Measurements from ENCODE around the gene LRRC4. TPM values are rescaled to one million over a fixed set of nuclear protein-coding genes. Genes with fewer than 3 reads are reported as not detected.

Gene LRRC4
- total RNA-seq, 2 experiments from 2014 or later, result not detected

DNA sequence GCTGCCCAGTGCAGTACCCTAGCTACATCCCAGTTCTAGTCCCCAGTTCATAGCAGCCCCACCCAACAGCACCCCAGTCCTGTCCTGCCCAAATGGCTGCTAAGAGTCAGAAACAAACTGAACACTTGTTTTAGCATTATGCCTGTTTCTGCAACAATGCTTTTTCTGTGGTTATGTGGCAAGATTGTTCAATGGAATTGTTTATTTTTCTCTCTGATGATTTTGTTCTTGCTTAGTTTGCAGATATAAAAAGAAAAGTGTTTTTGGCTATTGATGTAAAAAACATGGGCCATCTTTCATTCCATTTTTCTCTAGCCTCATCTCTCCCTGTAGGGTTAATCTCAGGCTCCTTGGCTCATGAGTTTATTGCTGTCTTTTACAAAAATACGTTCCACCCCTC, 42.5 kb downstream of the LRRC4 start:
- Mint-ChIP-seq H3K27ac (no peak overlapping the region), H3K36me3 (ENCODE audit: low read depth) (peaks cover 30% of the 10 kb centered on the region), H3K4me3 (no peak overlapping the region), H3K4me1 (ENCODE audit: low read depth) (peaks cover 6% of the 10 kb centered on the region), H3K9me3 (no peaks in the 10 kb centered on the region), H3K27me3 (no peaks in the 10 kb centered on the region)
- ChIA-PET CTCF (no interaction called here), POLR2A (no interaction called here)
- DNase-seq (no peak), ATAC-seq (no peak)
- TF ChIP-seq, protein P1, sequence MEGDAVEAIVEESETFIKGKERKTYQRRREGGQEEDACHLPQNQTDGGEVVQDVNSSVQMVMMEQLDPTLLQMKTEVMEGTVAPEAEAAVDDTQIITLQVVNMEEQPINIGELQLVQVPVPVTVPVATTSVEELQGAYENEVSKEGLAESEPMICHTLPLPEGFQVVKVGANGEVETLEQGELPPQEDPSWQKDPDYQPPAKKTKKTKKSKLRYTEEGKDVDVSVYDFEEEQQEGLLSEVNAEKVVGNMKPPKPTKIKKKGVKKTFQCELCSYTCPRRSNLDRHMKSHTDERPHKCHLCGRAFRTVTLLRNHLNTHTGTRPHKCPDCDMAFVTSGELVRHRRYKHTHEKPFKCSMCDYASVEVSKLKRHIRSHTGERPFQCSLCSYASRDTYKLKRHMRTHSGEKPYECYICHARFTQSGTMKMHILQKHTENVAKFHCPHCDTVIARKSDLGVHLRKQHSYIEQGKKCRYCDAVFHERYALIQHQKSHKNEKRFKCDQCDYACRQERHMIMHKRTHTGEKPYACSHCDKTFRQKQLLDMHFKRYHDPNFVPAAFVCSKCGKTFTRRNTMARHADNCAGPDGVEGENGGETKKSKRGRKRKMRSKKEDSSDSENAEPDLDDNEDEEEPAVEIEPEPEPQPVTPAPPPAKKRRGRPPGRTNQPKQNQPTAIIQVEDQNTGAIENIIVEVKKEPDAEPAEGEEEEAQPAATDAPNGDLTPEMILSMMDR (IDR thresholded peaks at IDR 0.05), result no peak
- intact Hi-C loops (cut with micrococcal nuclease), result no loop called here

DNA sequence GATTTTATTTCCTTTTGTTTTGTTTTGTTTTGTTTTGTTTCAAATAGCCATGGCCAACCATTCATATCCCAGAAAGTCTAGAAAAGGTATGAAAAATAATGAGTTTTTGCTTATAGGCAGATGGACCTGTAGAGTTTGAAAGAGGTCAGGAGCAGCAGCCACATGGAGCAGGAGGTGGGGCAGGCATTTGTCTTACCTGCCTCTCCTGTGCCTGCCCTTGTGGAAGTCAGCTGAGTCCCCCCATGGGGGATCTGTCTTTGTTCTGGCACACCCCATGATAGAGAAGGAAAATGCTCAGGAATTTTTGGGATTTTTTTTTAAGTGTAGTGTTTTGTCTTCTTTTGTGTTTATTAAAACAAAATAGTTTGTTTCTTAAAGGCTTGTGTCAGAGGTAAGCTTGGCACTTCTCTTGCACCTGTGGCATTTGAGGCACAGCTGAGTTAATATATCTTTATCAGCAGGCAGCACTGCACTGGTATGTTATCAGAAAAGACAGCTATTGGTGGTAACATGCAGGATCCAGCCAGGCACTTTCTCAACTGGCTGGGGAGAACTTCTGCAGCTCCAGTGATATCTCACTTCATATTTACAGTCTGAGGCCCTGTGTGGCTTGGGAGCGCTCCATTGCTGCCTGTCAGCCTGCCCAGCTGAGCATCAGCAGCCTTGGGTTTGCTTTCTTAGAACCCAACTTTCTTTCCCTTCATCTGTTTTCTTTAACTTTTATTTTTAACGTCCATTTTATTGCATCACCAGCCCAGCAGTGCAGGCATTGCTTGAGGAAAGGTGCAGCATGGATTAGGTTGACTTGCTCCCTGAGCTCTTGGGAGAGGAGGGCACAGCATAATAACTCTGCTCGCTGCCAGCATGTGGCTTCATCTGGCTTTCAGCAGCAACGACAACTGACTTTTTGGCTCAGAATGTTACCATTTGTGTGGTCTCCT, 44.4 kb downstream of the LRRC4 start:
- no peaks in the 10 kb centered on the region for H3K27me3 Mint-ChIP-seq
- CTCF ChIA-PET, result no interaction called here
- POLR2A ChIA-PET, result interaction anchor here (0.6 to 0.7 kb wide), 2 partner anchors 10 to 508 kb away, joined by 3 read pairs; no protein-coding TSS in a partner anchor
- H3K4me3 Mint-ChIP-seq, result no peak overlapping the region
- H3K4me1 Mint-ChIP-seq (ENCODE audit: low read depth), result peaks cover 18% of the 10 kb centered on the region
- H3K27ac Mint-ChIP-seq, result no peak overlapping the region
- peaks cover 21% of the 10 kb centered on the region for H3K36me3 Mint-ChIP-seq (ENCODE audit: low read depth)
- intact Hi-C loops (cut with micrococcal nuclease), result no loop called here
- DNase-seq (no peak), ATAC-seq (no peak)
- TF ChIP-seq, protein P1 (IDR thresholded peaks at IDR 0.05), result no peak
- H3K9me3 Mint-ChIP-seq, result no peaks in the 10 kb centered on the region

DNA sequence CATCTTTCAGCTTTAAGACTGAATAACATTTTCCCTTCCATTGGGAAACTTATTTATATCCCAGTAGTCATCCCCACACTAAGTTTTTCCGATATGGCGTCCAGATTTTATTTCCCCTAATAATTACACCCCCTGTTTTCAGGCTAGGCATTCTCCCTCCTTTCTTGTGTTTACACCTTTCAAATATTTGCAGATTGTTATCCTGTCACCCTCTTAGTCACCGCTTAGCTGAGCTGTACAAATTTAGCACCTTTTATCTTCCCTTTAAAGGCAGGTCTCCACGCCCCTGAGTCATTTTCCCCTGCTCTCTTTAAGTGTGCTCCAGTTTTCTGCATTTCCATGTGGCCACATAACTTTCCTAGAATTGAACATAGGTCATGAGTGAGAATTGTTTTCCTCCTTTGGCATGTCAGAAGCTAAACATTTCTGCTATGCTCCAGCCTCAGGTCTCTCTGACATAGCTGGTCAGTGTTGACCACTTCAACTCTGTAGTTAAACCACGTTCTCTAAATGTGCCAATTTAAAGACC, 47.4 kb downstream of the LRRC4 start:
- Mint-ChIP-seq H3K4me1 (ENCODE audit: low read depth) (peaks cover 30% of the 10 kb centered on the region), H3K27ac (no peak overlapping the region), H3K27me3 (no peaks in the 10 kb centered on the region), H3K4me3 (no peak overlapping the region), H3K9me3 (peaks cover 7% of the 10 kb centered on the region), H3K36me3 (ENCODE audit: low read depth) (peaks cover 15% of the 10 kb centered on the region)
- ATAC-seq (peak; percentile 85), DNase-seq (peak; percentile 33)
- intact Hi-C loops (cut with micrococcal nuclease), result no loop called here
- TF ChIP-seq, protein P1 (IDR thresholded peaks at IDR 0.05), result no peak
- ChIA-PET CTCF (no interaction called here), POLR2A (no interaction called here)

DNA sequence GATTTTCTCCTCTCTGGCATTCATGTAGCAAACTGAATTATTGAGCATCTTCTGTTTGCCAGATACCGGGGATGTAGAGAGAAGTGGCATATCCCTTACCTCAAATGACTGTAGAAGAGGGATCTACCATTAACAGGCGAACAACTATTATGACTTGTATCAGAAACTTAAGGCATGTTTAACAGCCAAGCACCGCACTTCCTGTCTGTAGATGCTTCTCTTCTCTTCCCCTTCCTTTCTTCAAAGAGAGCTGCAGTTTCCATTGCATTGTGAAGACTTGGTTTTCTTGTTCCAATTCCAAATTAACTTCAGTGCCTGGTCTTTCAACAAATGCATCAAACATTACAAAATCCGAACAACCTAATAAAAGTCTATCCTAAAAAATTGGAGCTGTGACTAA, 49.3 kb downstream of the LRRC4 start:
- DNase-seq, result no peak
- H3K36me3 Mint-ChIP-seq (ENCODE audit: low read depth), result peaks cover 32% of the 10 kb centered on the region
- no peak overlapping the region for H3K4me3 Mint-ChIP-seq
- H3K27me3 Mint-ChIP-seq, result no peaks in the 10 kb centered on the region
- H3K27ac Mint-ChIP-seq, result no peak overlapping the region
- H3K9me3 Mint-ChIP-seq, result peaks cover 19% of the 10 kb centered on the region
- POLR2A ChIA-PET, result no interaction called here
- CTCF ChIA-PET, result interaction anchor here (0.8 to 1.1 kb wide), 3 partner anchors 8 to 228 kb away, joined by 3 read pairs; no protein-coding TSS in a partner anchor
- ATAC-seq, result no peak
- peaks cover 30% of the 10 kb centered on the region for H3K4me1 Mint-ChIP-seq (ENCODE audit: low read depth)
- TF ChIP-seq, protein P1 (IDR thresholded peaks at IDR 0.05), result no peak
- intact Hi-C loops (cut with micrococcal nuclease), result no loop called here

DNA sequence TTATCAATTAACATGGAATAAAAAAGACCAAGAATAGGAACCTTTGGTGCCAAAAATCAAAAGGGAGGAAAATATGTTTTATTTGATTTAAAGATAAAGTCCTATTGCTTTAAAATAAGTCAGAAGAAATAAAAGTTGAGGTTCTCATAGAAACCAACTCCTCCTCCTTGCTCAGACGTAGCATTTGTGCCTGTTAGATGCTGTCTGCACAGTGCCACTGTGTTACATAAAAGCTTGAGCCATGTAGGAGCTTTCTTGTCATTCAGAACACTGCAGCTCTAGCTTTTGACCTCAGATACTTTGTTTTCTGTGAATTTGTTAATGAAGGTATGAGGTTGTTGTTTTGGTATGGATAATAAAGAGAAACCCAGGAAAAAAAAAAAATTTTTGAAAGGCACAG, 50.3 kb downstream of the LRRC4 start:
- peaks cover 43% of the 10 kb centered on the region for H3K36me3 Mint-ChIP-seq (ENCODE audit: low read depth)
- DNase-seq, result no peak

More for the DNA sequence above, 50.3 kb downstream of the LRRC4 start:
- ATAC-seq, result no peak
- H3K4me3 Mint-ChIP-seq, result no peak overlapping the region
- CTCF ChIA-PET, result interaction anchor here (2.3 kb wide), 1 partner anchor 32 kb away, joined by 5 read pairs; no protein-coding TSS in a partner anchor
- H3K4me1 Mint-ChIP-seq (ENCODE audit: low read depth), result peaks cover 30% of the 10 kb centered on the region
- no peaks in the 10 kb centered on the region for H3K27me3 Mint-ChIP-seq
- H3K27ac Mint-ChIP-seq, result no peak overlapping the region
- intact Hi-C loops (cut with micrococcal nuclease), result no loop called here
- POLR2A ChIA-PET, result interaction anchor here (0.6 kb wide), 1 partner anchor 40 kb away, joined by 3 read pairs; no protein-coding TSS in a partner anchor
- TF ChIP-seq, protein P1 (IDR thresholded peaks at IDR 0.05), result no peak
- peaks cover 19% of the 10 kb centered on the region for H3K9me3 Mint-ChIP-seq
